Endothelial cell of umbilical vein (primary cell): ENCODE data around the gene AMMECR1. TPM values are rescaled to one million over a fixed set of nuclear protein-coding genes. Genes with fewer than 3 reads are reported as not detected.

ENCODE experiments used
- BruUV-seq: library from RNA; stranded (reverse); fragments of 400-500 nt; replicated peaks from 2 replicates; lab custom pipeline; 2021; lab: Mats Ljungman, UMichigan
- CTCF ChIA-PET: fragments of 300-600, 350-600 bp; sonication (Branson Sonifier 250); formaldehyde crosslinking; loops from one replicate; lab custom pipeline; 2021; ENCODE audit warnings: antibody characterized with exemption, inconsistent platforms; lab: Charles Lee
- POLR2A ChIA-PET: fragments of 300-600, 350-600 bp; sonication (Branson Sonifier 250); formaldehyde crosslinking; loops from one replicate; lab custom pipeline; 2021; ENCODE audit warnings: antibody characterized with exemption, inconsistent platforms; lab: Charles Lee
- DNase-seq: peaks from one replicate; pipeline ENCODE4 v3.0.0-alpha.2; 2011; ENCODE audit warnings: low read depth, low spot score
- FAIRE-seq: peaks from 2 replicates; lab custom pipeline; 2011; peaks lifted over from hg19 to GRCh38; lab: Jason Lieb, UNC
- H2AFZ ChIP-seq: 2 replicates; pipeline ENCODE4 v1.6.0; 2012; ENCODE audit warnings: low read depth, low read length, control low read depth, inconsistent platforms
- H3K27ac ChIP-seq: 2 replicates; pipeline ENCODE4 v1.5.1; 2011; ENCODE audit warnings: low read depth, mild to moderate bottlenecking, control low read depth, low read length, moderate library complexity; ENCODE audit not compliant: insufficient read depth
- H3K27me3 ChIP-seq, 2 experiments: 2 replicates each; pipeline versions ENCODE4 v1.6.0 to v1.6.1; 2011; ENCODE audit warnings: low read length in 2 of 2, mixed read lengths in 1 of 2; ENCODE audit not compliant: control insufficient read depth in 2 of 2, insufficient read depth in 2 of 2
- H3K36me3 ChIP-seq, 2 experiments: 2 replicates in 1 of 2; 3 replicates in 1 of 2; pipeline ENCODE4 v1.5.1; 2011; ENCODE audit warnings: low read length in 2 of 2, mild to moderate bottlenecking in 1 of 2, moderate library complexity in 1 of 2; ENCODE audit not compliant: control insufficient read depth in 2 of 2, insufficient read depth in 2 of 2; ENCODE audit errors: extremely low read depth in 1 of 2
- H3K4me1 ChIP-seq: 3 replicates; pipeline ENCODE4 v1.5.1; 2011; ENCODE audit warnings: mild to moderate bottlenecking, low read length; ENCODE audit not compliant: control insufficient read depth, insufficient read depth; ENCODE audit errors: extremely low read depth
- H3K4me2 ChIP-seq: 2 replicates; pipeline ENCODE4 v1.6.1; 2011; ENCODE audit warnings: low read length, control low read depth, mixed read lengths; ENCODE audit not compliant: insufficient read depth
- H3K4me3 ChIP-seq, 3 experiments: fragments of 200-600 bp in 1 of 3; sonication (generic), shearing (Covaris generic) in 1 of 3; replicated peaks in 1 of 3; 2 replicates each; pipeline ENCODE4 v1.5.1; 2011 to 2016; ENCODE audit warnings: control low read depth in 3 of 3, low read length in 3 of 3, mild to moderate bottlenecking in 2 of 3, inconsistent platforms in 1 of 3, low read depth in 1 of 3, moderate library complexity in 1 of 3; ENCODE audit not compliant: insufficient read depth in 1 of 3
- H3K79me2 ChIP-seq: 2 replicates; pipeline ENCODE4 v1.6.0; 2012; ENCODE audit warnings: low read length, inconsistent platforms; ENCODE audit not compliant: control insufficient read depth, insufficient read depth
- H3K9ac ChIP-seq: replicated peaks from 2 replicates; pipeline ENCODE3; 2011; ENCODE audit warnings: low read length, control low read depth; ENCODE audit not compliant: insufficient read depth; ENCODE audit errors: extremely low read depth
- H3K9me1 ChIP-seq: replicated peaks from 3 replicates; pipeline ENCODE4 v1.6.0; 2011; ENCODE audit warnings: mild to moderate bottlenecking, low read length; ENCODE audit not compliant: control insufficient read depth, insufficient read depth; ENCODE audit errors: extremely low read depth
- H3K9me3 ChIP-seq: replicated peaks from 2 replicates; pipeline ENCODE4 v1.5.1; 2012; ENCODE audit warnings: low read length, inconsistent platforms; ENCODE audit not compliant: control insufficient read depth, insufficient read depth
- H4K20me1 ChIP-seq: replicated peaks from 2 replicates; pipeline ENCODE3; 2011; ENCODE audit warnings: mild to moderate bottlenecking, low read length; ENCODE audit not compliant: control insufficient read depth, insufficient read depth; ENCODE audit errors: extremely low read depth
- EZH2 ChIP-seq: IDR thresholded peaks from 2 replicates; pipeline ENCODE4 v1.6.1; 2012; ENCODE audit warnings: borderline replicate concordance, low read depth, mild to moderate bottlenecking, moderate library complexity, low read length, inconsistent platforms; ENCODE audit not compliant: severe bottlenecking
- FOS ChIP-seq: IDR thresholded peaks from 2 replicates; pipeline ENCODE4 v1.6.1; 2011; ENCODE audit warnings: mild to moderate bottlenecking, low read length, moderate library complexity, borderline replicate concordance; ENCODE audit not compliant: insufficient read depth
- GATA2 ChIP-seq: IDR thresholded peaks from 2 replicates; pipeline ENCODE4 v1.7.0; 2011; ENCODE audit warnings: low read depth, mild to moderate bottlenecking, moderate library complexity, mixed read lengths, low read length; ENCODE audit not compliant: insufficient read length, insufficient read depth
- JUN ChIP-seq: IDR thresholded peaks from 2 replicates; pipeline ENCODE4 v1.6.1; 2011; ENCODE audit warnings: borderline replicate concordance, low read depth; ENCODE audit not compliant: insufficient read length, insufficient read depth
- MYC ChIP-seq: IDR thresholded peaks from one replicate; pipeline ENCODE4 v1.6.1; 2011; ENCODE audit warnings: mild to moderate bottlenecking, low read depth, low read length
- POLR2A ChIP-seq: IDR thresholded peaks from 2 replicates; pipeline ENCODE4 v1.6.1; 2012; ENCODE audit warnings: low read depth, mild to moderate bottlenecking, control low read depth, low read length
- POLR2AphosphoS5 ChIP-seq: IDR thresholded peaks from 2 replicates; pipeline ENCODE4 v1.6.1; 2012; ENCODE audit warnings: low read depth, mild to moderate bottlenecking, control low read depth, low read length, moderate library complexity; ENCODE audit not compliant: insufficient read depth
- dilution Hi-C: fragments of 300-500 bp; cut with MboI; formaldehyde crosslinking; loops from one replicate; pipeline ENCODE4 v1.15.0; 2019; ENCODE audit warnings: low sequenced_read_pairs; ENCODE audit not compliant: extremely low pct_ligation_motif_present
- intact Hi-C: fragments of 100-400 bp; cut with micrococcal nuclease; formaldehyde crosslinking; loops from one replicate; pipeline ENCODE4 v1.10.0; 2022
- polyA plus RNA-seq, 4 experiments: library from polyadenylated mRNA; depleted of rRNA in 3 of 4; stranded (reverse) in 3 of 4; unstranded in 1 of 4; fragments of >200 nt; gene quantifications; 2 replicates each; pipeline versions ENCODE4 v1.2.1 to v1.2.3, GENCODE V29; 2011 to 2012; ENCODE audit warnings: missing spikeins in 1 of 4
- total RNA-seq: library from RNA; stranded (reverse); gene quantifications from 2 replicates; pipeline ENCODE4 v1.2.3, GENCODE V29; 2021
- TF ChIP-seq, protein P1 (sequence below): IDR thresholded peaks from 2 replicates; pipeline ENCODE4 v1.6.1; 2011; ENCODE audit not compliant: insufficient read depth, insufficient read length
- TF ChIP-seq, protein P2 (sequence below), 2 donors: IDR thresholded peaks; 1 replicate in 1 of 2; 2 replicates in 1 of 2; pipeline ENCODE4 v1.5.1; 2011; ENCODE audit warnings: low read length in 2 of 2, mild to moderate bottlenecking in 2 of 2, moderate library complexity in 2 of 2, control low read depth in 1 of 2, inconsistent platforms in 1 of 2, low read depth in 1 of 2; ENCODE audit not compliant: insufficient read depth in 1 of 2; ENCODE audit errors: extremely low read depth in 1 of 2

AMMECR1 gene
- total and polyA plus RNA-seq, 2 donors (not counting 3 experiments of a cell fraction or from before 2014, with no cell fraction given) = 3.6 to 6.9 TPM

DNA sequence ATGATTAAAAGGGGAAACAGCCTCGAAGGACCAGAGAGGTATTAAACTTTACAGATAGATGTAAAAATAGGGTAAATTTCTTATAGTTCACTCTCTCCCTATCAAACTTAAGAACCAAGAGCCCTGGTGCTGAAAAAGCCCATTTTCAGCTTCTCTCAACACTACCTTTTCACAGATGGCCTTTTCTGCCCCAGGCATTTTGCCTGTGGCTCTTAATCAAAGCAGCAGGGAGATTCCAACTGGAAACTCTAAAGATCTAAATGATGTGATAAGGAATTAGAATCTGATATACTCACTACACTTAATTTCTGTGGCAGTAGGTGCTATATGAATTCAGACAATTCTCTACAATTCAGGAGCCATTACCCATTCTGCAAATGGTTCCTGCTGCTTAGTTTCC is 60.0 kb downstream of the AMMECR1 start:
- intact Hi-C loops = no loop called here
- Histone ChIP-seq H3K4me2 (no peak overlapping the region), H3K9me3 (no peaks in the 10 kb centered on the region), H3K4me3 (no peak overlapping the region), H3K4me1 (no peaks in the 10 kb centered on the region), H4K20me1 (no peaks in the 10 kb centered on the region), H2AFZ (no peak overlapping the region), H3K27ac (no peak overlapping the region), H3K27me3 (no peaks in the 10 kb centered on the region), H3K9ac (no peak overlapping the region), H3K36me3 (no peaks in the 10 kb centered on the region), H3K9me1 (no peaks in the 10 kb centered on the region), H3K79me2 (no peaks in the 10 kb centered on the region)
- POLR2A ChIA-PET = no interaction called here
- TF ChIP-seq, protein P1, sequence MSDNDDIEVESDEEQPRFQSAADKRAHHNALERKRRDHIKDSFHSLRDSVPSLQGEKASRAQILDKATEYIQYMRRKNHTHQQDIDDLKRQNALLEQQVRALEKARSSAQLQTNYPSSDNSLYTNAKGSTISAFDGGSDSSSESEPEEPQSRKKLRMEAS = no peak
- TF ChIP-seq FOS = no peak
- no peak for TF ChIP-seq POLR2A
- no peak for TF ChIP-seq POLR2AphosphoS5
- TF ChIP-seq, protein P2, sequence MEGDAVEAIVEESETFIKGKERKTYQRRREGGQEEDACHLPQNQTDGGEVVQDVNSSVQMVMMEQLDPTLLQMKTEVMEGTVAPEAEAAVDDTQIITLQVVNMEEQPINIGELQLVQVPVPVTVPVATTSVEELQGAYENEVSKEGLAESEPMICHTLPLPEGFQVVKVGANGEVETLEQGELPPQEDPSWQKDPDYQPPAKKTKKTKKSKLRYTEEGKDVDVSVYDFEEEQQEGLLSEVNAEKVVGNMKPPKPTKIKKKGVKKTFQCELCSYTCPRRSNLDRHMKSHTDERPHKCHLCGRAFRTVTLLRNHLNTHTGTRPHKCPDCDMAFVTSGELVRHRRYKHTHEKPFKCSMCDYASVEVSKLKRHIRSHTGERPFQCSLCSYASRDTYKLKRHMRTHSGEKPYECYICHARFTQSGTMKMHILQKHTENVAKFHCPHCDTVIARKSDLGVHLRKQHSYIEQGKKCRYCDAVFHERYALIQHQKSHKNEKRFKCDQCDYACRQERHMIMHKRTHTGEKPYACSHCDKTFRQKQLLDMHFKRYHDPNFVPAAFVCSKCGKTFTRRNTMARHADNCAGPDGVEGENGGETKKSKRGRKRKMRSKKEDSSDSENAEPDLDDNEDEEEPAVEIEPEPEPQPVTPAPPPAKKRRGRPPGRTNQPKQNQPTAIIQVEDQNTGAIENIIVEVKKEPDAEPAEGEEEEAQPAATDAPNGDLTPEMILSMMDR (IDR thresholded peaks at IDR 0.05; ENCODE audit: extremely low read depth in 1 of 2, insufficient read depth in 1 of 2, low read depth in 1 of 2, low read length in 2 of 2) = no peak
- TF ChIP-seq EZH2 = no peak
- no peak for TF ChIP-seq JUN
- no peak for TF ChIP-seq GATA2
- TF ChIP-seq MYC = no peak
- CTCF ChIA-PET = no interaction called here
- DNase-seq (no peak), FAIRE-seq (no peak)
- dilution Hi-C loops = no loop called here
- no TSS peak for BruUV-seq
